ENCODE results near the gene SP140L. TPM values are rescaled to one million over a fixed set of nuclear protein-coding genes. Genes with fewer than 3 reads are reported as not detected.
A peak's percentile ranks its signal among the peaks of the same experiment; 100 is the strongest.
"Not testable (repeated sequence)": the region's sequence is repeated elsewhere in the genome, so short reads cannot be mapped to it uniquely, and the experiment has no call there.

Gene SP140L
- total RNA-seq, 2 experiments from 2014 or later = 36.3 to 38.8 TPM

DNA sequence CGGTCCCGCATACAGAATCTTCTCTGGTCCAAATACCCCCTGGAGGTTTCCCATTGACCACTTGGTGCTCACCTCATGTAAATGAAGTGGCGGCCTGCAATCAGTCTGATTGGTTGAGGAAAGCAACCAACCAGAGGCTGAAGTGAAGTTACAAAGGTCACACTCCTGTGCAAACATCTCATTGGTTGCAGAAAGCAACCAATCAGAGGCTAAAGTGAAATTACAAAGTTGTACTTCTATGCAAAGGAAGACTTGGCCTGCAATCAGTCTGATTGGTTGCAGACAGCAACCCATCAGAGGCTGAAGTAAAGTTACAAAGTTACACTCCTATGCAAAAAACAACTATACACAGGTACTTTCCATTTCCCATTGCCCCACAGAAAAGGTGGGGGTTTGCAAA lies 86.5 kb downstream of the SP140L start:
- no peak for DNase-seq
- H3K9me3 Mint-ChIP-seq = peaks cover 1% of the 10 kb centered on the region
- H3K4me3 Mint-ChIP-seq = no peak overlapping the region
- H3K27ac Mint-ChIP-seq = peak overlapping the region; percentile 99
- H3K4me1 Mint-ChIP-seq = peaks cover 60% of the 10 kb centered on the region
- no peaks in the 10 kb centered on the region for H3K27me3 Mint-ChIP-seq
- peaks cover 10% of the 10 kb centered on the region for H3K36me3 Mint-ChIP-seq

GRCh38 chr2:230414302-230414701 lies 87.3 kb downstream of the SP140L start:
- peaks cover 64% of the 10 kb centered on the region for H3K4me1 Mint-ChIP-seq
- H3K4me3 Mint-ChIP-seq = peak overlapping the region; percentile 55
- peaks cover 17% of the 10 kb centered on the region for H3K36me3 Mint-ChIP-seq
- H3K27ac Mint-ChIP-seq = peak overlapping the region; percentile 99
- no peak for DNase-seq
- H3K27me3 Mint-ChIP-seq = no peaks in the 10 kb centered on the region
- peaks cover 1% of the 10 kb centered on the region for H3K9me3 Mint-ChIP-seq

DNA sequence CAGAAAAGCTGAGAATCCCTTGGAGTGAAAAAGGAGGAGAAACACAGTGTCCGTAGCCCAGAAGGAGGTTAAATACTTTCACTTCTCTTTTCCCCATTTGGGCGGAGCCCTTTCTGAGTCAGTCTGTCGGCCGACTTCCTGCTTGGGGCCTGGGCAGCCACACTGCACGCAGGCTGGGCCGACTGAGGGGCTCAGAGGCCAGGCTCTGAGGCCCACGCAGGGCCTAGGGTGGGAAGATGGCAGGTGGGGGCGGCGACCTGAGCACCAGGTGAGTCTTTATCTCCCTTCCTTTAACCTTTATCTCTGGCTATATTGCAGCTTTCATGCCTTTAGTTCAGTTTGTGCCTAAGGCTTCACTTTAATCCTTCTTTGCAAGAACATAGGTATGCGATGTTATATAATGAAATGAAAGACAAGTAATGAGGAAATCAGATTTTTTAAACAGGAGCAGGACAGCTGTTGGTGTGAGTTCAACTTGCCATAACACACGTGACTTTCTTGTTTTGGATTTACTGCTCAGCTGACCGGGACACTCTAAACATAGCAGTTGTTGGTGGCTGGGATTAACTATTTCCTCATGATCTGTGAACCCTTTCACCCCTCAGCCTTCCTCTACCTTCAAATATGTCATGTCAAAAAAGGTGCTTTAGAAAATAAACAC lies 89.2 kb downstream of the SP140L start, which contains the start of gene SP100:
SP100 (plus strand) TSS at position 141 of the 661 bp plus-strand sequence; CDS start at position 237, 96 bp downstream.
- peak; percentile 86 for DNase-seq
- peak within 1 kb of the TSS; percentile 96 for H3K4me3 Mint-ChIP-seq
- H3K27me3 Mint-ChIP-seq = no peaks in the 10 kb centered on the region
- peaks cover 69% of the 10 kb centered on the region for H3K4me1 Mint-ChIP-seq
- H3K27ac Mint-ChIP-seq = peak within 1 kb of the TSS; percentile 99
- peaks cover 24% of the 10 kb centered on the region for H3K36me3 Mint-ChIP-seq
- peaks cover 1% of the 10 kb centered on the region for H3K9me3 Mint-ChIP-seq

DNA sequence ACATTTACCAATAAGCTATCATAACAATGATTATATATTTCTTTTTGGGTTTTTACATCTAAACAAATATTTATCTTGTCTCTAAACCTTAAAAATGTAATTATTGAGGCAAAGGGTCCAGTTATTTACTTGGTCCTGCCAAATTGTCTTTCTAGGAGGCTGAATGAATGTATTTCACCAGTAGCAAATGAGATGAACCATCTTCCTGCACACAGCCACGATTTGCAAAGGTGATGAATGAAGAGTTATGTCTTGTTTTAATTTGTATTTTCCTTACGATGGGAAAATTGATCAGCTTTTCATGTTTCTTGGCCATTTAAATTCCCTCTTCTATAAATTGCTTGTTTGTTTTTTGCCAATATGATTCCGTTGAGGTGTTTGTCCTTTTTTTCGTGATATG lies 90.4 kb downstream of the SP140L start:
- Mint-ChIP-seq H3K4me3 (peak overlapping the region; percentile 96), H3K4me1 (peaks cover 68% of the 10 kb centered on the region), H3K27me3 (no peaks in the 10 kb centered on the region), H3K27ac (peak overlapping the region; percentile 77), H3K9me3 (peaks cover 1% of the 10 kb centered on the region), H3K36me3 (peaks cover 32% of the 10 kb centered on the region)
- no peak for DNase-seq

DNA sequence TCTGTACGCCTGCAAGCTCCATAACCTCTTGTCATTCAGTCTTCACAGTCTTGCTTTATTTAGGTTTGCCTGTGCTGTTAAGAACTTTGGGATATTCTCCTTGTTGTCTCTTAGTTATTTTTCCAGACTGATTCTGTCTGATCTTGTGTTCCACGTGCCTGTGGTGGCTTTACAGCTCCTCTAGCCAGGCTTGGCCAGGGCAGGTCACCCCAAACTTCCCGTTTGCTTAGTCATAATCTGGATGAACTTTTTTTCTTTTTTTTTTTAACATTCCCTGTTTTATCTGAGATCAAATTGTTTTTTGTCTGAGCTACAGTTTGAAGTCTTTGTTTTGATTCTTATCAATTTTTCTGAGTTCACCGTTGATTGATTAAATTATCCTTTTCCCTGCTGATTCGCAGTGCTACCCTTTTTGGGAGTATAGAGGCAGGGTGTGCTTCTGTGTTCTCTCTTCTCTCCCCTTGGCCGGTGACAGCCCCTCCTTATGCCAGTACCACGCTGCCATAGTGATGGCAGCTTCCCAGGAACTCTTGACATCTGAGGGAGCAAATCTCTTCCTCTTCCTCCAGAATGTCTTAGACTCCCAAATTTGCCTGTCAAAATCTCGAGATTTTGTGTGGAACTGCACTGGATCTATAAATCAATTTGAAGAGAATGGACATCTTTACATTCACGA lies 91.5 kb downstream of the SP140L start:
- H3K4me3 Mint-ChIP-seq = peak overlapping the region; percentile 96
- no peak for DNase-seq
- H3K36me3 Mint-ChIP-seq = peaks cover 39% of the 10 kb centered on the region
- no peaks in the 10 kb centered on the region for H3K9me3 Mint-ChIP-seq
- peak overlapping the region; percentile 76 for H3K27ac Mint-ChIP-seq
- H3K4me1 Mint-ChIP-seq = peaks cover 65% of the 10 kb centered on the region
- no peaks in the 10 kb centered on the region for H3K27me3 Mint-ChIP-seq

GRCh38 chr2:230419181-230419580 lies 92.2 kb downstream of the SP140L start:
- no peak for DNase-seq
- H3K36me3 Mint-ChIP-seq = peaks cover 46% of the 10 kb centered on the region
- H3K4me3 Mint-ChIP-seq = peak overlapping the region; percentile 96

GRCh38 chr2:230422149-230422548 lies 95.2 kb downstream of the SP140L start:
- no peaks in the 10 kb centered on the region for H3K27me3 Mint-ChIP-seq
- H3K4me1 Mint-ChIP-seq = peaks cover 78% of the 10 kb centered on the region
- H3K36me3 Mint-ChIP-seq = peaks cover 68% of the 10 kb centered on the region
- no peak overlapping the region for H3K4me3 Mint-ChIP-seq
- no peak for DNase-seq
- H3K27ac Mint-ChIP-seq = no peak overlapping the region
- no peaks in the 10 kb centered on the region for H3K9me3 Mint-ChIP-seq

More at GRCh38 chr2:230419181-230419580, 92.2 kb downstream of the SP140L start:
- Mint-ChIP-seq H3K27me3 (no peaks in the 10 kb centered on the region), H3K4me1 (peaks cover 65% of the 10 kb centered on the region), H3K9me3 (no peaks in the 10 kb centered on the region), H3K27ac (peak overlapping the region; percentile 56)

DNA sequence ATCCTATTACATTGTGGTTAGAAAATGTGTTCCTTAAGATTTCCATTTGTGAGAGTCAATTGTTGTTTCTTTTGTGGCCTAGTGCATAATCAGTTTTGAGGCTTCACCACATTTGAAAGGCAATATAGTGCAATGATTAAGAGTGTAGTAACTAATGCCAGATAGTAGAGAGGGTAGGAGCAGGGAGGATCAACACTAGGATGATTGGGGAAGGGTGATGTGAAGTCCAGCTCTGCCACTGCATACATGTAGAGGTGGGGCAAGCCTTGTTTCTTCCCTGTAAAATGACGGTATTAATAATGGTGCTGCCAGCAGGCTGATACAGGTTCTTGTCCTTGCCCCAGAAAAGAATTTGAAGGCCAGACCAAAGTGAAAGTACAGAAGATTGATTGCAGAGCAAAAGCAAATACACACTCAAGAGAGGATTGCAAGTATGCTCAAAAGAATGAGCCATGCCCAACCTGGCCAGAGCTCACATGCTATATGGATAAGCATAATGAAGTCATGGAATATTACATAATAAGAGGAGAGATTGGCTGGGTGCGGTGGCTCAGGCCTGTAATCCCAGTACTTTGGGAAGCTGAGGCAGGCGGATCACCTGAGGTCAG lies 97.0 kb downstream of the SP140L start:
- peaks cover 6% of the 10 kb centered on the region for H3K9me3 Mint-ChIP-seq
- peaks cover 74% of the 10 kb centered on the region for H3K4me1 Mint-ChIP-seq
- DNase-seq = no peak
- no peaks in the 10 kb centered on the region for H3K27me3 Mint-ChIP-seq
- peak overlapping the region; percentile 68 for H3K27ac Mint-ChIP-seq
- H3K4me3 Mint-ChIP-seq = peak overlapping the region; percentile 51
- H3K36me3 Mint-ChIP-seq = peaks cover 71% of the 10 kb centered on the region

DNA sequence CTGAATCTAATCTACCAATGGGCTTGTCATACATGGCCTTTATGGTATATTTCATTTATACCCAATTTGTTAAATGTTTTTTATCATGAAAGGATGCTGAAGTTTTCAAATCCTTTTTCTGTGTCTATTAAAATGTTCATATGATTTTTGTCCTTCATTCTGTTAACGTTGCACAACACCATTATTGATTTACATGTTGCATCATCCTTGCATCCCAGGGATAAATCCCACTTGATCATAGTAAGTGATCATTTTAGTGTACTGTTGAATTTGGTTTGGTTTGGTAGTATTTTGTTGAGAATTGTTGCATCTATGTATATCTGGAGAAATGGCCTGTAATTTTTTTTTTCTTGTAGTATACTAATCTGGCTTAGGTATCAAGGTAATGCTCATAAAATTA lies 98.4 kb downstream of the SP140L start:
- peaks cover 13% of the 10 kb centered on the region for H3K9me3 Mint-ChIP-seq
- H3K4me1 Mint-ChIP-seq = peaks cover 68% of the 10 kb centered on the region
- no peak overlapping the region for H3K27ac Mint-ChIP-seq
- no peak for DNase-seq
- H3K36me3 Mint-ChIP-seq = peaks cover 81% of the 10 kb centered on the region
- no peak overlapping the region for H3K4me3 Mint-ChIP-seq
- no peaks in the 10 kb centered on the region for H3K27me3 Mint-ChIP-seq

DNA sequence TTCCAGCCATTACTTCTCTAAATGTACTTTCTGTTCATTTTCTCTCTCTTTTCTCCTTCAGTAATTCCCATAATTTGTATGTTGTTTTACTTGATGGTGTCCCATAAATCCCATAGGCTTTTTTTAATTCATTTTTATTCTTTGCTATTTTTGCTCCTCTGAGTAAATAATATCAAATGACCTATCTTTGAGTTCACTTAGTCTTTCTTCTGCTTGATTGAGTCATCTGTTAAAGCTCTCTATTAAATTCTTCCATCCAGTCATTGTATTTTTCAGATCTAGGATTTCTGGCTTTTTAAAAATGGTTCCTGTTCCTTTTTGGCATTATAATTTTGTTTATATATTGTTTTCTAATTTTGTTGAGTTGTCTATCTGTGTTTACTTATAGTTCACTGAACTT lies 102.5 kb downstream of the SP140L start:
- Mint-ChIP-seq H3K27me3 (no peaks in the 10 kb centered on the region), H3K4me1 (peaks cover 62% of the 10 kb centered on the region), H3K36me3 (peaks cover 80% of the 10 kb centered on the region), H3K27ac (no peak overlapping the region), H3K9me3 (peaks cover 13% of the 10 kb centered on the region), H3K4me3 (no peak overlapping the region)
- no peak for DNase-seq

DNA sequence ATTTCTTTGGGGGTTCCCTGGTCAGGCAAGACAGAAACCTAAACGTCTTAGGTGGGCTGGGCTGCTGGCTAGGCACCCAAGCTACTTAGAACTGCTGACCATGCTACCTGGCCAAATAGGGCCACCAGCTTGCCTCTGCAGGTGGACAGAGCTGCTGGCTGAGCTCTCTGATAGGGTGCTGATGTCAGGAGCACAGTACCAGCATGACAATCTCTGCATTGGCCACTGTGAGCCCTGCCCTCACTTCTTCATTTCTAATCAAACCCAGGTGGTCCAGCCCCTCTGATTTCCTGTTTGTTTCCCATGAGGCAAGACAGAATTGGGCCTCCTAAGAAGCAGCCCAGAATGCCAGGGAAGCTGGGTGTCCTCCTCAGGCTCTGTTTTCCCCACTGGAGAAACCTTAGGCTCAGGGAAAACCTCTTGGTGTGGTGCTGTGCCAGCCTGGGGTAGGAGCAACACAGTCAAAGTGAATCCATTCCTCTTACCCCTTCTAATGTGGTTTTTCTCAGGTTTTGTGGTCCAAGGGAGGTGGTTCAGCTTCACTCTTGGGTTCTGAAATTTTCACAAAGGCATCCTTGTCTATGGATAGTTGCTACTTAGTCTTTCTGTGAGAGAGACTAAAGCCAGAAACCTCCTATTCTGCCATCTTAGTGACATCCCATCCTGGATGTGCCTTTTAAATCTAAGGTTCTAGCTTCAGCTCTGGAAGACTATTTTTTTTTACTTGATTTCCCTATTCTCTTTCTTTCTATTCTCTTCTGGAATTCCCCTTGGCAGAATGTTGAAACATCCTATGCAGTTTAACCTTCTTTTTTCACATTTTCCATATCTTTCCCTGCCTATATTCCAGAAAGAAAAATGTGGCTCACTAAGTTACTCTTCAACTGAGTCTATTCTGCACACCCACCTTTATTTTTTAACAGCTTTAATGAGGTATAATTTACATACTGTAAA lies 104.2 kb downstream of the SP140L start:
- H3K4me1 Mint-ChIP-seq = peaks cover 55% of the 10 kb centered on the region
- H3K9me3 Mint-ChIP-seq = peaks cover 17% of the 10 kb centered on the region
- peaks cover 80% of the 10 kb centered on the region for H3K36me3 Mint-ChIP-seq
- H3K27me3 Mint-ChIP-seq = no peaks in the 10 kb centered on the region
- peak overlapping the region; percentile 10 for H3K27ac Mint-ChIP-seq
- no peak for DNase-seq
- no peak overlapping the region for H3K4me3 Mint-ChIP-seq

- H3K27ac Mint-ChIP-seq = no peak overlapping the region
- H3K36me3 Mint-ChIP-seq = peaks cover 78% of the 10 kb centered on the region
- H3K4me3 Mint-ChIP-seq = no peak overlapping the region
- H3K27me3 Mint-ChIP-seq = no peaks in the 10 kb centered on the region
- peaks cover 50% of the 10 kb centered on the region for H3K4me1 Mint-ChIP-seq
- peaks cover 14% of the 10 kb centered on the region for H3K9me3 Mint-ChIP-seq
- no peak for DNase-seq
Observed at GRCh38 chr2:230434677-230435324, 107.8 kb downstream of the SP140L start.

DNA sequence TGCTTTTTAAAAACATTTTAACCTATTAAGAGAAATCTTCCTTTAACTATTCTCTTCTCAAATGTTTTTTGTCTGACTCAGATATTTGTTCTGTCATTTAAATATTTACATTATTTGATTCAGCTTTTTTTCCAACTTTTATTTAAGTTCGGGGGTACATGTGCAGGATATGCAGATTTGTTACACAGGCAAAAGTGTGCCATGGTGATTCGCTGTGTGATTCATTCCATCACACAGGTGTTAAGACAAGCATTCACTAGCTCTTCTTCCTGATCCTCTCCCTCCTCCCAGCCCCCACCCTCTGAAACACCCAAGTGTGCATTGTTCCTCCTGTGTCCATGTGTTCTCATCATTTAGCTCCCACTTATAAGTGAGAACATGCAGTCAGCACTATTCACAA lies 108.4 kb downstream of the SP140L start:
- no peak overlapping the region for H3K27ac Mint-ChIP-seq
- H3K4me3 Mint-ChIP-seq = no peak overlapping the region
- no peak for DNase-seq
- peaks cover 49% of the 10 kb centered on the region for H3K4me1 Mint-ChIP-seq
- peaks cover 72% of the 10 kb centered on the region for H3K36me3 Mint-ChIP-seq
- peaks cover 11% of the 10 kb centered on the region for H3K9me3 Mint-ChIP-seq
- H3K27me3 Mint-ChIP-seq = no peaks in the 10 kb centered on the region

GRCh38 chr2:230439121-230439520 lies 112.1 kb downstream of the SP140L start:
- H3K4me3 Mint-ChIP-seq = peak overlapping the region; percentile 78
- peak overlapping the region; percentile 95 for H3K27ac Mint-ChIP-seq
- not testable (repeated sequence) for H3K27me3 Mint-ChIP-seq, DNase-seq
- H3K9me3 Mint-ChIP-seq = peaks cover 11% of the 10 kb centered on the region
- H3K36me3 Mint-ChIP-seq = peaks cover 63% of the 10 kb centered on the region
- H3K4me1 Mint-ChIP-seq = peaks cover 58% of the 10 kb centered on the region
